HG02763 (cell line): ENCODE data around the gene ACOT8.
A peak's percentile ranks its signal among the peaks of the same experiment; 100 is the strongest.
"Not testable (repeated sequence)": the region's sequence is repeated elsewhere in the genome, so short reads cannot be mapped to it uniquely, and the experiment has no call there.

Source experiments
- ATAC-seq: cut with Tn5 transposase; IDR thresholded peaks from one replicate; pipeline ENCODE4 v1.9.1; 2021; ENCODE audit warnings: mild to moderate bottlenecking, moderate library complexity; ENCODE audit not compliant: unreplicated experiment

The ACOT8 gene

DNA sequence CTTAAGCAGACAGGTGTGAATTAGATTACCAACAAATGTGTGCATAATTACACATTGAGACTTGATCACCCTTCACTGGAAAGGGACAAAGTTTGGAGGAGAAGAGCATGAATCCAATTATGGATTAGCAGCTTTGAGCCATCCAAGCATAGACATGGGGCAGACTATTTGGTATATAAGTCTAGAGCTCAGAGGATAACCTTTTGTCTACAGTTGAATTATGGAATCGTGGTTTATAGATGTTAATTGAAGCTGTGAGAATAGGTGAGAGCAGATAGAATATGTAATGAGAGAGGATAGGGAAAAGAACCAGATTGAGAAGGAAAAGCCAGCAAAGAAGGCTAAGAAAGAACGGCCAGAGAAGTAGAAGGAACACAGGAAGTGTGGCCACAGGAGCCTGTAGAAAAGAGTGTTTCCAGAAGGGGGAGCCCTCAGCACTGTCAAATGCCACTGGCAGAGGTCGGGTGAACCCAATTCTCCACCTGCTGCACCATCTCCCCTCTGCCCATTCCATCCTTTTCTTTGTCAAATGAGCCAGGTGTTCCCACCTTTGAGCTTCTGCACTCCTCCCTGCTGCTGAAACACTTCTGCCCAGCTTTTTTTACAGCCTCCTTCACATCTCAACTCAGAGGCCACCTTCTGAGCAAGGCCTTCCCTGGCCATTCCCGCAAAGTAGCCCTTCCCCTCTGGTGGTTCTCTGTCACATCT, 58.1 kb downstream of the ACOT8 start:
- ATAC-seq: peak; percentile 47

DNA sequence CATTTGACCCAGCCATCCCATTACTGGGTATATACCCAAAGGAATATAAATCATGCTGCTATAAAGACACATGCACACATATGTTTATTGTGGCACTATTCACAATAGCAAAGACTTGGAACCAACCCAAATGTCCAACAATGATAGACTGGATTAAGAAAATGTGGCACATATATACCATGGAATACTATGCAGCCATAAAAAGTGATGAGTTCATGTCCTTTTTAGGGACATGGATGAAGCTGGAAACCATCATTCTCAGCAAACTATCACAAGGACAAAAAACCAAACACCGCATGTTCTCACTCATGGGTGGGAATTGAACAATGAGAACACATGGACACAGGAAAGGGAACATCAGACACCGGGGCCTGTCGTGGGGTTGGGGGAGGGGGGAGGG, 59.2 kb downstream of the ACOT8 start:
- not testable (repeated sequence) for ATAC-seq

DNA sequence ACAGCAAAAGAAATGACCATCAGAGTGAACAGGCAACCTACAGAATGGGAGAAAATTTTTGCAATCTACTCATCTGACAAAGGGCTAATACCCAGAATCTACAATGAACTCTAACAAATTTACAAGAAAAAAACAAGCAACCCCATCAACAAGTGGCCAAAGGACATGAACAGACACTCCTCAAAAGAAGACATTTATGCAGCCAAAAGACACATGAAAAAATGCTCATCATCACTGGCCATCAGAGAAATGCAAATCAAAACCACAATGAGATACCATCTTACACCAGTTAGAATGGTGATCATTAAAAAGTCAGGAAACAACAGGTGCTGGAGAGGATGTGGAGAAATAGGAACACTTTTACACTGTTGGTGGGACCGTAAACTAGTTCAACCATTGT, 59.7 kb downstream of the ACOT8 start:
- ATAC-seq: not testable (repeated sequence)

DNA sequence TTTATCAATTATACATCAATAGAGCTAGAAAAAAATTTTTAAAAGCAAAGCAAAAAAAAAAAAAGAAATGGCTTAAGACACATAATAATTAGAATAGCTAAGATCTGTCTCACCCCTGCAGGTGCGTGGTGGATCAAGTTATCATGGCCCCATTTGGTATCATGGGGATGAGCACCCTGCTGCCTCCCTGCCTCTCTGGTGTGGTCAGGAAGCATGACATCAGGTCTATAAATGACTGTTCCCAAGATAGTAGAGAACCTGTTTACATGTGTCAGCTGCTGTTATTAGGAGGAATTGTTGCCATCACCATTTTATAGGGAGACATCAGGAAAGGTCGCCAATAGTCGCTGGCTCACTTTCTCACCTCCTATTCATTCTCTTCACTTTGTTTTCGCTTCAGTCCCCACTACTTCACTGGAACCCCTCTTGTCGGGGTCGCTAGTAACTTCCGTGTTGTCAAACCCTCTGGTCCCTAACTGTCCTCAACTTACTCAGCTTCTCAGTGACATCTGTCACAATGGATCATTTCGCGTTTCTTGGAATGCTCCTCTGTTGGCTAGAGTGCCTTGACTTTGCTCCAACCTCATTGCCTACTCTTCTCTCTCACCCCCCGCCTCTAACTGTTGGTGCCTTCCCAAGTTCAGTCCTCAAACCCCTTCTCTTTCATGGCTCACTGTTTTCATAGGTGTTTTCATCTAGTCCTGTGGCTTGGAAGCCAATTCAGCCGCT, 60.7 kb downstream of the ACOT8 start:
- no peak for ATAC-seq

DNA sequence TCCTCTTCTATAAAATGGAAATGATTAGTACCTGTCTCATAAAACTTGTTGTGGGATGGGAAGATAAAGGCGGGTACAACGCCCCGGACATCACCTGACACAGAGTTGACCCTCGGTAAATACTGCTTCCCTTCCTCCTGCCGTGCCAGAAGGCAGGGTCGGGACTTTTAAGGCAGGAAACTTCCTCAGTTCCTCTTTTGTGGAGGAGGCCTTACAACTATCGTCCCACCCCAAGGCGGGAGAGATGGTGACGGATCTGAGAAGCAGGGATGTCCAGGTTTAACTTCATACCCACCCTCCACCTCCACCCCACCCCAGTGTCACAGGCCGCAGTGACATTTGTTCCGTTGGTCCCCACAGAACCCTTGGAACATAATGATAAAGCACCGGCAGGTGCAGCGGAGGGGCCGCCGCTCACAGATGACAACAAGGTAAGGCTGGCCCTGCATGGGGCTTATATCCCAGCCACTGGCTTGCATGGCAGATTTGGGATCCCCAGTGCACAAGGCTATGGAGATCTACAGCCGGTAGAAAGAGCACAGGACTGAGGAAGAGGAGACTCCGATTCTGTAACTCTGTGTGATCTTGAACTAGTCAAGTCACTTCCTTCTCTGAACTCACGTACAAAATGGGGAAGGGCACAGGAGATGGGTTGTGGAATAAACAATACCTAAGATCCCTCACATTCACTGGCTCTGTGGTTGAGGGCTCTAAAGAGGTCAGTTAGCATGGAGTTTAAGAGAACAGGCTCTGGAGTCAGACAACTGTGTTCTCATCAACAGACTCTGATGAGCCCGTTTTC, 64.7 kb downstream of the ACOT8 start:
- no peak for ATAC-seq
